Endometrial microvascular endothelial cells (primary cell): ENCODE measurements around the gene ZNF771. TPM values are rescaled to one million over a fixed set of nuclear protein-coding genes. Genes with fewer than 3 reads are reported as not detected.
"Not testable (repeated sequence)": the region's sequence is repeated elsewhere in the genome, so short reads cannot be mapped to it uniquely, and the experiment has no call there.

Experiments used
- in situ Hi-C: cut with HindIII; loops from 2 replicates; pipeline ENCODE4 v1.10.0; 2017; ENCODE audit warnings: low sequenced_read_pairs, low pct_unique_long_range_greater_than_20kb; ENCODE audit errors: inconsistent ontology term
- total RNA-seq: library from RNA; depleted of rRNA; stranded (reverse); fragments of >200 nt; gene quantifications from one replicate; pipeline ENCODE4 v1.2.3, GENCODE V29; 2015; ENCODE audit errors: inconsistent ontology term

The ZNF771 gene
- total RNA-seq, 1 donor from 2014 or later: 4.3 TPM

DNA sequence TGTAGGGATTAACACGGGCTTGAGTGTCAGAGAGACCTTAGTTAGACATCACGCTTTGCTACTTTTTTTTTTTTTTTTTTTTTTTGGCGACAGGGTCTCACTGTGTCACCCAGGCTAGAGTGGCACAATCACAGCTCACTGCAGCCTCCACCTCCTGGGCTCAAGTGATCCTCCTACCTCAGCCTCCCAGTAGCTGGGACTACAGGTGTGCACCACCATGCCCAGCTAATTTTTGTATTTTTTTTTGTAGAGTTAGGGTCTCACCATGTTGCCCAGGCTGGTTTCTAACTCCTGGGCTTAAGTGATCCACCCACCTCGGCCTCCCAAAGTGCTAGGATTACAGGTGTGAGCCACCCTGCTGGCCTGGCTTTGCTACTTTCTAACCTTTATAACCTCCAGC, 10.8 kb upstream of the ZNF771 start:
- in situ Hi-C loops: not testable (repeated sequence)

DNA sequence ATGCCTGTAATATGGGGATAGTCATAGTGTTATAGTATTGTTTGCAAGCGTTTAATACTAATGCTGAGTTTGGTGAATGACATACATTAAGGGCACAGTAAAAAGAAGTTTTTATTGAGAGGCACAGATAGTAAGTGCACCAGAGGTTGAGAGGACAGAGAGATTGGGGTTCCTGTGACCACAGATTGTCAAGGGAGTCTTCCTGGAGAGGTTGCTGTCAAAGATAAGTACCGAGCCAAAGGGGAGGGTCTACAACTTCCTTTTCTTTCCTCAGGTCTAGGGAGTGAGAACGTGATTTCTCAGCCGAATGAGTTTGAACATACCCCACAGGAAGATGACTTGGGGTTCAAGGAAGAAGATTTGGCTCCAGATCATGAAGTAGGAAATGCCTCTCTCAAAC, 10.3 kb upstream of the ZNF771 start:
- in situ Hi-C loops: no loop called here

DNA sequence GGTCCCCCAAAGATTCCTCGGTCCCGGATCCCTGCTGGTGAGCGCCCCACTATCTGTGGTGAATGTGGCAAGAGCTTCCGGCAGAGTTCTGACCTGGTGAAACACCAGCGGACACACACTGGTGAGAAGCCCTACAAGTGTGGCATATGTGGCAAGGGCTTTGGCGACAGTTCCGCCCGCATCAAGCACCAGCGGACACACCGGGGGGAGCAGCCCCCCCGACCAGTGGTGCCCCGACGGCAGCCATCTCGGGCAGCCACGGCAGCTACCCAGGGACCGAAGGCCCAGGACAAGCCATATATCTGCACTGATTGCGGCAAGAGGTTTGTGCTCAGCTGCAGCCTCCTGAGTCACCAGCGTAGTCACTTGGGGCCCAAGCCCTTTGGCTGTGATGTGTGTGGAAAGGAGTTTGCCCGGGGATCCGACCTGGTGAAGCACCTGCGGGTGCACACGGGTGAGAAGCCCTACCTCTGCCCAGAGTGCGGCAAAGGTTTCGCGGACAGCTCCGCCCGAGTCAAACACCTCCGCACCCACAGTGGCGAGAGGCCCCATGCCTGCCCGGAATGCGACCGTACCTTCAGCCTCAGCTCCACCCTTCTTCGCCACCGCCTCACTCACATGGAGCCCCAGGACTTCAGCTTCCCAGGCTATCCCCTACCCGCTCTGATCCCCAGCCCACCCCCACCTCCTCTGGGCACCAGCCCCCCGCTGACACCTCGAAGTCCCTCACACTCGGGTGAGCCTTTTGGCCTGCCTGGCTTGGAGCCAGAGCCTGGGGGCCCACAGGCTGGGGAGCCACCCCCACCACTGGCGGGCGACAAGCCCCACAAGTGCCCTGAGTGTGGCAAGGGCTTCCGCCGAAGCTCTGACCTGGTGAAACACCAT, 9.4 kb upstream of the ZNF771 start:
- in situ Hi-C loops: no loop called here

DNA sequence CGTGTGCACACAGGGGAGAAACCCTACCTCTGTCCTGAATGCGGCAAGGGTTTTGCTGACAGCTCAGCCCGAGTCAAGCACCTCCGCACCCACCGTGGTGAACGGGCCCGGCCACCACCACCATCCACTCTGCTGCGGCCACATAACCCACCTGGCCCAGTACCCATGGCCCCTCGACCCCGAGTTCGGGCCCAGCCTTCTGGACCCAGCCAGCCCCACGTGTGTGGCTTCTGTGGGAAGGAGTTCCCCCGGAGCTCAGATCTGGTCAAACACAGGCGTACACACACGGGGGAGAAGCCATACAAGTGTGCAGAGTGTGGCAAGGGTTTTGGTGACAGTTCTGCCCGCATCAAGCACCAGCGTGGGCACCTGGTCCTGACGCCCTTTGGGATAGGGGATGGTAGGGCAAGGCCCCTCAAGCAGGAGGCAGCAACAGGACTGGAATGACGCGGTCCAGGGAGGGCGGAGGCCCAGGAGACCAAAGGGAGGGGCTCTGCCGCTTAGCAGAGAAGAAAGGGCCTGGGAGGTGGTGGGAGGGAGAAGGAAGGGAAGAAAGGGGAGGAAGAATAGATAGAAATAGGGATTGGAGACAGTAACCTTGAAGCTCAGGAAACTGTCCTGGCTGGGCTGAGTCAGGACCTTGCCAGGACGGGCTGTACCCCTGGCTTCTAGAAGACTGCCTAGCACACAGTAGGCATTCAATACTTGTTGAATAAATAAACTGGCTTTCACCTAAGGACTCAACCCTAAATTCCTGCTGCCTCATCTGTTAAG, 8.6 kb upstream of the ZNF771 start:
- in situ Hi-C loops: no loop called here

DNA sequence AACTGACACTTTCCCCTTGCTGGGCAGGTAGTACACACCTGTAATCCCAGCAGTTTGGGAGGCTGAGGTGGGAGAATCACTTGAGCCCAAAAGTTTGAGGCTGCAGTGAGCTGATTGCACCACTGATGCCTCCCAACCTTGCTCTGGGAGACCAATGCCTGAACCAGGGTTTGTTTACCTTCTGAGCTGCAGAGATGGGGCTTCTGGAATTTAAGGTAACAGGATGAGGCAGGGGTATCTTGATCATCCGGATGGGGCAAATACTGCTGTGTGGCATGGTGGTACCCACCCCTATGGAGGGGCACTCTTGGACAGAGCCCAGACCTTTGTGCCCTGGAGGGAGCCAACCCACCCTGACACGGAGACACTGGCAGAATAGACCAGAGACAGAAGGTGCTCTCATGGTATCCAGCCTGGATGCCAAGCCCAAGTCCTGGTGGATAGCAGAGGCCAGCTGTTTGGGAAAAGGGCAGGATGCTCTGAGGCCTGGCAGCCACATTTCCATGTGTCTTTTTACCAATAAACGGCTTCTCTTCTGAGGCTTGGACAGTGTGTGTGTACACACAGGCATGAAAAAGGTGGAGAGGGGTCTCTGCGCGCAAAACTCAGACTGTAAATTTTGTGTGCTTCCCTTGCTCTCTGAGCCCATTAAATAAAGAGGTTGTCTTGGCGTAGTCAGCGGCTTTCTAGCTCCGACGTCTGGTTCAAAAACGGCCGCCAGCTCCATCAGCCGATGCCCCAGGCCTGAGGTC, 7.8 kb upstream of the ZNF771 start:
- in situ Hi-C loops: no loop called here

DNA sequence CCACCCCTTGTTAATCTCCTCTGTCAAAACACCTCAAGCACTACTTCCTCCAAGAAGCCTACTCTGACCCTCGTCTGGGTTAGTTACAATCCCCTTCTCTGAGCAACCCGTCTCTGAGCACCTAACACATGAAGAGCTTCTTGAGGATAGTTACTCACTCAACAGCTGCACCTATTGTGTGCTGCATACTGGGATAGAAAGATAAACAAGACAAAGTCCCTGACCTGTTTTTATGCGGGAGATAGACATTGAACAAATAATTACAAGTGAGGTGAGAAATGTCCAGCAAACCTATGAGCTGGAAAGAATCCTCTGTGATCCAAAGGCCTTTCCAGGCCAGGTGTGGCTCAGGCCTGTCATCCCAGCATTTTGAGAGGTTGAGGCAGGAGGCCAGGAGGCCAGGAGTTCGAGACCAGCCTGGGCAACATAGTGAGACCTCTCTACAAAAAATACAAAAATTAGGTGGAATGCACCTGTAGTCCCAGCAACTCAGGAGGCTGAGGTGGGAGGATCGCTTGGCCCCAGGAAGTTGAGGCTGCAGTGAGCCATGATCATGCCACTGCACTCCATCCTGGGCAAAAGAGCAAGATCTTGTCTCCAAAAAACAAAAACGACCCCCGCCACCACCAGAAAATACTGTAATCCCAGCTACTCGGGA, 5.5 kb upstream of the ZNF771 start:
- in situ Hi-C loops: no loop called here

DNA sequence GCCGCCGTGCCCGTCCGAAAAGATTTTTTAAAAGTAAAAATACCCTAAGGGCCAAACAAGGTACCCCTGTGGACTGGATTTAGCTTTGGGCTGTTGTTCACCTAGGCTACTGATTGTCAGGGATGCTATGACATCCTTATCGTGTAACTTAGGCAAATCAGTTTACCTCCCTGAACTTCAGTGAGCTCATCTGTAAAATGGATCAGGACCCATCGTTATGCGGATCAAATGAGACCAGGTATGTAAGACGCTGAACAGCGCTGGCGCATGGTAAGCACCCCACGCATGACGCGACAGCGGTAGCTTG, 658 bp upstream of the ZNF771 start:
- in situ Hi-C loops: no loop called here

DNA sequence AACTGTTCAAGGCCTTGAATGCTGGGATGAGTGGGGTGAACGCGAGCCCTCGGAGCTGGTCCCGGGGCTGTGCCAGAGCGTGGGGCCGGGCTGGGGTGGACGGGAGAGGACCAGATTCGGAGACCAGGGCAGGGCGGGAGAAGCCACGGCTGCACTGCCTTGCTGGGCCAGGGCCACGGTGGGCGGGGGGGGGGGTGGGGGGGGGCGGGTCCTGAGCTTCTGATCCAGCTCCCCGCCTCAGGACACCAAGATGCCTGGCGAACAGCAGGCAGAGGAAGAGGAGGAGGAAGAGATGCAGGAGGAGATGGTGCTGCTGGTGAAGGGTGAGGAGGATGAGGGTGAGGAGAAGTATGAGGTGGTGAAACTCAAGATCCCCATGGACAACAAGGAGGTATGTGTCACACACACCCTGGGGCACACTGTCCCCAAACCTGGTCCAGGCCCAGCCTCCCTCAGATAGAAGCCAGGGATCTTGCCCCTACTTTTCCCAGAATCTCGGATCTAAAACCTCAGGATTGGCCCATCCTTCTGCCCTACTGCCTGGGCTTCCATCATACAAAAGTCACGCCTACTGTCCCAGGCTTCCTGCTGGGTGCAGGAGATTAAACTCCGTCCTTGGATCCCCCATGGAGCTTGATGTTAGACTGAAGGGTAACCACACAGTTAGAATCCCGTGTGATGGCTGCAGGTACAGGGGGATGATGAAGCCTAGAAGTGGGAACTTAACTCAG, 563 bp downstream of the ZNF771 start:
- in situ Hi-C loops: no loop called here

DNA sequence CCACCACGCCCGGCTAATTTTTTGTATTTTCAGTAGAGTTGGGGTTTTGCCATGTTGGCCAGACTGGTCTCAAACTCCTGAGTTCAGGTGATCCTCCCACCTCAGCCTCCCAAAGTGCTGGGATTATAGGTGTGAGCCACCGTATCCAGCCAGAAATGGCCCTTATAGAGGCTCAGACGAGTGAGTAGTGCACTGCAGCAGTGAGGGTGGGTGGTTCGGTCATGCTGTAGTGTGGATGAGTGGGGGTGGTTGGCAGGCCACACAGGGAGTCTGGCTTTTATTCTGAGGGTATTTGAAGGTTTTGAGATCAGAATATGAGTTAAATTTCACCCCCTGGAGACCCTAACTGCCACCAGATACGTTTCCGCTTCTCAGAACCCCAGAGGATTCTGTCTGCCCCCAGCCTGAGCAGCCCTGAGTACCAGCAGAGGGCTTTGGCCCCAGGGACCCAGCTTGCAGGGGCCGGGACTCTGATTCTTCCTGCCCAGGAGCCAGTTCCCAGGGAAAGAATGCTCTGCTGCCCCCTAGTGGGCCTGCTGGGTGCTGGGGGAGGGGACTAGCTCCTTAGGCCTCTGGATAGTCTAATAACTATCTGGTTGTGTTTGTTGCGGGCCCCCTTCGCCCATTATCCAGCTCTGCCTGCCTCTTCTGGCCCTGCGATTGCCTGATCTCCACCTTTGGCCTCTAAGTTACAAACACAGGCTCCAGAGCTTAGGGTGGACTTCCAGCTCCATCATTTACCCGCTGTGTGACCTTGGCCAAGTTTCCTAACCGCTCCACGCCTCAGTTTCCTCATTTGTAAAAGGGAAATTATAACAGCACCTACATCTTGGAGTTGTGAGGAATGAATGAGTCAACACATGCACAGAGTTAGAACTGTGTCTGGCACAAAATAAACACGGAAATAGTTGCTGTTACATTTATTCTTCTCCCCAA, 2.0 kb downstream of the ZNF771 start:
- in situ Hi-C loops: no loop called here

DNA sequence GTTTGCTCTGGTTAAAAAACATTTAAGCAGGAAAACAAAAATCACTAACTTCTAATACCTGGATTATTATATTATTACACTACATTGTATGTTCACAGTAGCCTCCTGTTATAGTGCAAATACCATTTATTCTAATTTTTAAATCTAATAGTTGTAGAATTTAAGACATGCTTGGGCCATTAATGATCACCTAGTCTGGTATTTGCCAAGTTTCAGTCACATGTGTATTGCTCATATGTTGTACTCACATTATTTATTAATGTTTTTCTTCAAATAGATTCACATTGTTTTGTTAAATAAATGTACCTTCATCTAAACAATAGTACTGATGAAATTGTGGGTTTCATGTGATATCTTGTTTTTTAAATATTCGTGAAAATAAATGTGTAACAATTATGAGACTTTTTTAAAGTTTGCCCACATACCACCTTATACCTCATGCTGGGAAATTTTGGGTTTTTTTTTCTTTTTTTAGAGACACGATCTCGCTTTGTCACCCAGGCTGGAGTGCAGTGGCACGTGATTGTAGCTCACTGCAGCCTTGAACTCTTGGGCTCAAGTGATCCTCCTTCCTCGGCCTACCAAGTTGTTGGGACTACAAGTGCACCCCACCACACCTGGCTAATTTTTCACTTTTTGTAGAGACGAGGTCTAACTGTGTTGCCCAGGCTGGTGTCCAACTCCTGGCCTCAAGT, 5.9 kb downstream of the ZNF771 start:
- in situ Hi-C loops: no loop called here

DNA sequence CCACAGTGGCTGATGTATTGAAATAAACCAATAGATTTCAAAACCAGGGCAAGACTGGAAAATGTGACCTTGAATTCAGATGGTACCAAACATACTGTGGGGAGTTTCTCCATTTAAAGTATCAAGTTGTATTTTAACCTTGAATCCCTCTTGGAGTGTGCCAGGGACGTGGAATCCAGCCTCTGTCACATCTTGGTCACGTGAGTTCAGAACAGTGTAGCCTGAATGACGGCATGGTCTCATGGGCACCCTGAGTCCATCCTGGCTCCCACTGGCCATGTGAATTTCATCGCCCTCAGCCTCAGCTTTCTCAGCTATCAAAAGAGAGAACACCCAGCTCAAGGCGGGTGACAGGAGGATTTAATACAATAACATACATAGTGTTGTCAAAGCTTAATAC, 6.8 kb downstream of the ZNF771 start:
- in situ Hi-C loops: no loop called here

DNA sequence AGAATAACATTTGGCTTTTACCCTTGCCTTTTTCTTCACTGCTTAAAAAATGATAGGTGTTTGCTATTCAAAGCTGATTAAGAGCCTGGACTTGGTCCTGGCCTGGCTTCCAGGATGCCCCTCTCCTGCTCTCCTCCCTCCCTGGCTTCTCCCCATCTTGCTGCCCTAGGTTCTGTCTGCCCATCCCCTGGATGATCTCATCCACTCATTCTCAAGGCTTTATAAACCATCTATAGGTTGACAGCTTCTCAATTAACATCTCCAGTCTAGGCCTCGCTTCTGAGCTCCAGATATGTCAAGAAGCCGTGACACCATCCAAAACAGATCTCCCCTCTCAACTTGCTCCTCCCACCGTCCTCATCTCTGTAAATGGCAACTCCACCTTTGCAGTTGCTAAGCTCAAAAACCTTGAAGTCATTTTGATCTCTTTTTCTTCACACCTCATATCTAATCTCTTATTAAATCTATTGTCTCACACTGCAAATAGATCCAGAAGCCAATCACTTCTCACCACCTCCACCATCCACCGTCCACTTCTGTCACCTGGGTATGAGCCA, 8.7 kb downstream of the ZNF771 start:
- in situ Hi-C loops: no loop called here

DNA sequence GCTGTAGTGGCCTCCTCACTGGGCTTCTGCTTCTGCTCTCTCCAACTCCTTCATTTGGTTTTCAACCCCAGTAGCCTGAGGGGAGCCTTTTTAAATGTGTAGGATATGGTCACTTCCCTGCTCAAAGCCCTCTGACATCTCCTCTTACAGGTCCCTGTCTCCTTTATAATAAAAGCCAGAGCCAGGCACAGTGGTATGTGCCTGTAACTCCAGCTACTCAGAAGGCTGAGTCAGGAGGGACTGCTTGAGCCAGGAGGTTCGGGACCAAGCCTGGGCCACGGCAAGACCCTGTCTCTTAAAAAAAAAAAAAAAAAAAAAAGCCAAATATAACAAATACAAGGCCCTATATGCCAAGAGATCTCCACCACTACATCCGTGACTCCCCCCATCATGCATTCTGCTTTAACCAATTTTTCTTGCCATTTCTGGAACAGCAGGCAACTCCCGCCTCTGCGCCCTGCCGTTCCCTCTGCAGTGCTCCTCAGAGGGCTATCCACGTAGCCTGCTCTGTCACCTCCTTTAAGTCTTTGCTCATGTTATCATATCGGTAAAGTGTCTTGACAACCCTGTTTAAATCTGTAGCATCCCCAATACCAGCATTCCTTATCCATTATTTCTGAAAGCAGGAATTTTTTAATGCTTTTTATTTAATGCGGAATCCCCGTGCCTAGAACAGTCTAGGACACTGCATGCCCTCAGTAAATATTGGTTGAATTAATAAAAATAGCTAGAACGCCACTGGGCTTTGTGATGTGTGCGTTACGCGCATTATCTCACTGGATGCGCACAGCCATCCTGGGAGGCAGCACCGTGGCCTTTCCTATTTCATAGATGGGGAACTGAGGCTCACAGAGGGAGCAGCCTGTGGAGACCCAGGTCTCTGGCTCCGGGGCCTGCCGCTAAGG, 9.5 kb downstream of the ZNF771 start:
- in situ Hi-C loops: no loop called here

DNA sequence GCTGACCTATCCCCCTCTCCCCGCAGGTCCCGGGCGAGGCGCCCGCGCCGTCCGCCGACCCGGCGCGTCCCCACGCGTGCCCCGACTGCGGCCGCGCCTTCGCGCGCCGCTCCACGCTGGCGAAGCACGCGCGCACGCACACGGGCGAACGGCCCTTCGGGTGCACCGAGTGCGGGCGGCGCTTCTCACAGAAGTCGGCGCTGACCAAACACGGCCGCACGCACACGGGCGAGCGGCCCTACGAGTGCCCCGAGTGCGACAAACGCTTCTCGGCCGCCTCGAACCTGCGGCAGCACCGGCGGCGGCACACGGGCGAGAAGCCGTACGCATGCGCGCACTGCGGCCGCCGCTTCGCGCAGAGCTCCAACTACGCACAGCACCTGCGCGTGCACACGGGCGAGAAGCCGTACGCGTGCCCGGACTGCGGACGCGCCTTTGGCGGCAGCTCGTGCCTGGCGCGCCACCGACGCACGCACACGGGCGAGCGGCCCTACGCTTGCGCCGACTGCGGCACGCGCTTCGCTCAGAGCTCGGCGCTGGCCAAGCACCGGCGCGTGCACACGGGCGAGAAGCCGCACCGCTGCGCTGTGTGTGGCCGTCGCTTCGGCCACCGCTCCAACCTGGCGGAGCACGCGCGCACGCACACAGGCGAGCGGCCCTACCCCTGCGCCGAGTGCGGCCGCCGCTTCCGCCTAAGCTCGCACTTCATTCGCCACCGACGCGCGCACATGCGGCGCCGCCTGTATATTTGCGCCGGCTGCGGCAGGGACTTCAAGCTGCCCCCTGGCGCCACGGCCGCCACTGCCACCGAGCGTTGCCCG, 10.3 kb downstream of the ZNF771 start:
- in situ Hi-C loops: no loop called here
